Liver (tissue), 9 donors: ENCODE measurements around the gene UNC13D. TPM values are rescaled to one million over a fixed set of nuclear protein-coding genes. Genes with fewer than 3 reads are reported as not detected.

ENCODE experiments used
- DNase-seq: peaks from one replicate; pipeline ENCODE4 v3.0.0-alpha.2; 2017; ENCODE audit warnings: low spot score
- H3K27ac ChIP-seq, 2 donors: one replicate each; pipeline ENCODE4 v1.7.0; 2013; ENCODE audit warnings: inconsistent platforms in 2 of 2, low read length in 2 of 2, control low read depth in 1 of 2, low read depth in 1 of 2, mild to moderate bottlenecking in 1 of 2
- H3K27me3 ChIP-seq, 4 donors: one replicate each; pipeline versions ENCODE4 v1.6.1 to v1.7.0; 2013; ENCODE audit warnings: low read length in 3 of 4, inconsistent platforms in 1 of 4, mild to moderate bottlenecking in 1 of 4, moderate library complexity in 1 of 4; ENCODE audit not compliant: control insufficient read depth in 4 of 4, insufficient read depth in 4 of 4
- H3K36me3 ChIP-seq, 4 donors: one replicate each; pipeline versions ENCODE4 v1.6.1 to v1.7.0; 2013; ENCODE audit warnings: low read length in 3 of 4, mild to moderate bottlenecking in 3 of 4, low read depth in 1 of 4, moderate library complexity in 1 of 4; ENCODE audit not compliant: control insufficient read depth in 4 of 4, insufficient read depth in 3 of 4
- H3K4me1 ChIP-seq, 4 donors: one replicate each; pipeline versions ENCODE4 v1.6.1 to v1.7.0; 2013; ENCODE audit warnings: low read length in 3 of 4, mild to moderate bottlenecking in 3 of 4, moderate library complexity in 1 of 4; ENCODE audit not compliant: control insufficient read depth in 4 of 4, insufficient read depth in 4 of 4
- H3K4me3 ChIP-seq, 3 donors: one replicate each; pipeline versions ENCODE4 v1.6.1 to v1.7.0; 2013; ENCODE audit warnings: low read length in 3 of 3, control low read depth in 1 of 3, low read depth in 1 of 3, mild to moderate bottlenecking in 1 of 3
- H3K9ac ChIP-seq, 2 donors: one replicate each; pipeline ENCODE4 v1.7.0; 2013; ENCODE audit warnings: low read length in 2 of 2, mild to moderate bottlenecking in 2 of 2, moderate library complexity in 2 of 2, control low read depth in 1 of 2, low read depth in 1 of 2
- H3K9me3 ChIP-seq, 4 donors: one replicate each; pipeline versions ENCODE4 v1.6.1 to v1.7.0; 2013; ENCODE audit warnings: low read length in 3 of 4; ENCODE audit not compliant: control insufficient read depth in 4 of 4
- EGR1 ChIP-seq, 2 donors: IDR thresholded peaks; 2 replicates each; pipeline ENCODE4 v1.6.1; 2016 to 2018; ENCODE audit warnings: antibody characterized with exemption in 2 of 2, low read depth in 2 of 2
- FOXA1 ChIP-seq: IDR thresholded peaks from 2 replicates; pipeline ENCODE4 v1.6.1; 2016; ENCODE audit warnings: antibody characterized with exemption
- FOXA2 ChIP-seq: IDR thresholded peaks from 2 replicates; pipeline ENCODE4 v1.6.1; 2016; ENCODE audit warnings: antibody characterized with exemption
- GABPA ChIP-seq, 2 donors: IDR thresholded peaks in 1 of 2; conservative IDR thresholded peaks in 1 of 2; 2 replicates each; pipeline ENCODE4 v1.6.1; 2016; ENCODE audit warnings: antibody characterized with exemption in 2 of 2, mild to moderate bottlenecking in 1 of 2, moderate library complexity in 1 of 2
- HNF4A ChIP-seq, 2 donors: conservative IDR thresholded peaks; 2 replicates each; pipeline ENCODE4 v1.6.1; 2016; ENCODE audit warnings: antibody characterized with exemption in 2 of 2, mild to moderate bottlenecking in 2 of 2
- HNF4G ChIP-seq: IDR thresholded peaks from 2 replicates; pipeline ENCODE4 v1.6.1; 2016; ENCODE audit warnings: antibody characterized with exemption
- JUND ChIP-seq, 2 donors: IDR thresholded peaks; 2 replicates each; pipeline ENCODE4 v1.6.1; 2016; ENCODE audit warnings: antibody characterized with exemption in 2 of 2
- NR2F2 ChIP-seq: IDR thresholded peaks from 2 replicates; pipeline ENCODE4 v1.6.1; 2016; ENCODE audit warnings: antibody characterized with exemption
- RAD21 ChIP-seq, 2 donors: IDR thresholded peaks; 2 replicates each; pipeline ENCODE4 v1.6.1; 2016; ENCODE audit warnings: antibody characterized with exemption in 2 of 2, mild to moderate bottlenecking in 2 of 2
- RXRA ChIP-seq, 2 donors: IDR thresholded peaks; 2 replicates each; pipeline ENCODE4 v1.6.1; 2017 to 2018; ENCODE audit warnings: antibody characterized with exemption in 2 of 2, mild to moderate bottlenecking in 1 of 2
- SP1 ChIP-seq: IDR thresholded peaks from 2 replicates; pipeline ENCODE4 v1.6.1; 2018; ENCODE audit warnings: antibody characterized with exemption, mild to moderate bottlenecking
- TAF1 ChIP-seq: conservative IDR thresholded peaks from 2 replicates; pipeline ENCODE4 v1.6.1; 2016; ENCODE audit warnings: antibody characterized with exemption, mild to moderate bottlenecking
- YY1 ChIP-seq: IDR thresholded peaks from 2 replicates; pipeline ENCODE4 v1.6.1; 2016; ENCODE audit warnings: antibody characterized with exemption, mild to moderate bottlenecking
- WGBS: extraction: QIAGEN DNeasy Blood & Tissue Kit; methylation state at CpG from one replicate; pipeline ENCODE4 v1.1.7; 2013; 5-methylcytosine and 5-hydroxymethylcytosine counted together
- polyA plus RNA-seq, 2 donors: library from polyadenylated mRNA; stranded (reverse) in 1 of 2; unstranded in 1 of 2; fragments of 200-250 nt in 1 of 2; fragments of >200 nt in 1 of 2; fragmentation: Nextera tagmentation in 1 of 2; extraction: Ambion mirVana in 1 of 2; gene quantifications; one replicate each; pipeline versions ENCODE4 v1.2.1 to v1.2.3, GENCODE V29; 2013 to 2015
- total RNA-seq, 2 donors: library from RNA; depleted of rRNA; stranded (reverse); fragments of >200 nt; gene quantifications; one replicate each; pipeline ENCODE4 v1.2.3, GENCODE V29; 2014
- TF ChIP-seq, protein P1 (sequence below): IDR thresholded peaks from 2 replicates; pipeline ENCODE4 v1.6.1; 2016; ENCODE audit warnings: antibody characterized with exemption
- TF ChIP-seq, protein P2 (sequence below): IDR thresholded peaks from 2 replicates; pipeline ENCODE4 v1.6.1; 2016; ENCODE audit warnings: antibody characterized with exemption, mild to moderate bottlenecking
- TF ChIP-seq, protein P3 (sequence below): fragments of 150-350 bp; IDR thresholded peaks from 2 replicates; pipeline ENCODE4 v1.5.1; 2017; ENCODE audit warnings: improper control_type of control experiment, low read depth, low read length; ENCODE audit not compliant: missing input control
- TF ChIP-seq, protein P4 (sequence below): IDR thresholded peaks from 2 replicates; pipeline ENCODE4 v1.6.1; 2016; ENCODE audit warnings: antibody characterized with exemption
- TF ChIP-seq, protein P5 (sequence below): IDR thresholded peaks from 2 replicates; pipeline ENCODE4 v1.6.1; 2016; ENCODE audit warnings: antibody characterized with exemption
- donor health status: healthy.
- donor health status: healthy.
- donor health status: healthy.
- donor health status: healthy.
- donor health status: healthy.

UNC13D gene
- total and polyA plus RNA-seq, 4 donors: 2.1 to 22.9 (median 7.6) TPM

DNA sequence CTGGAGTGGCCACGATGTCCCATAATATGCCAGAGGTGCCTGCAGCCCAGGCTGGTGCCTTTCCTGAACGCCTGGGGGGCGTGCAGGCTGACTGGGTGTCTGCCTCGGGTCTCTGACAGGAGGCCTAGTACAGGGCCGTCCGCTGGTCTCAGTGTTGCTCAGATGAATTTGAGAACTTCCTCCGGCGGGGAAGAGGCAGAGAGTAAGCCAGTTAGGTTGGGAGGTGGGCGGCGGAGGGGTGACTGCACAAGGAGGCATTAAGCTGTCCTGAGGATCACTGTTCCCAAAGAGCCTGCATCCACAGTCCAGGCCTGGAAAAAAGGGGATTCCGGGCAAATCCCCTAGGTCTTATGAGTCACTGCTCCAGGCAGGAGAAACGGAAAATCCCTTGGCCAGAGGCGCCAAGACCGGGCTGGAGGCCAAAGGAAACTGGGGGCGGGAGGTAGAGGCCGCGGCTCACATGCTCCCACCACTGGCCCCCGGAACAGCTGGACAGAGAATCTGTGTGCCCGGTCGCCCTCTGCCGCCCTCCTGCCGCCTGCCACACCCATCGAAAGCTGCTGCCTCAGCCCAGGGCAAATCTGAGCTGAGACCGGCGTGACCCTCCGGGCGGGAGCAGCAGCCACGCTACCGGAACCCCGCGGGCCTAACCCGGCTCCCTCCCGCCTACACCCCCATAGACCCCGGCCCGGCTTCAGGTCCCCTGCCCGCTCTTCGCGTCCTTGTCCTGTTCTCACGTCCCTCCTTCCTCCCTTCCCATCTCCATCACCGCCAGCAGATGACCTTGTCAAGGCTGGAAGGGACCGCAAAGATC is 32.9 kb upstream of the UNC13D start (continued):
- TF ChIP-seq JUND (IDR thresholded peaks at IDR 0.05): peak; percentile 86 to 90
- no peak for TF ChIP-seq HNF4A (conservative IDR thresholded peaks at IDR 0.05)
- TF ChIP-seq FOXA1: no peak
- TF ChIP-seq, protein P1, sequence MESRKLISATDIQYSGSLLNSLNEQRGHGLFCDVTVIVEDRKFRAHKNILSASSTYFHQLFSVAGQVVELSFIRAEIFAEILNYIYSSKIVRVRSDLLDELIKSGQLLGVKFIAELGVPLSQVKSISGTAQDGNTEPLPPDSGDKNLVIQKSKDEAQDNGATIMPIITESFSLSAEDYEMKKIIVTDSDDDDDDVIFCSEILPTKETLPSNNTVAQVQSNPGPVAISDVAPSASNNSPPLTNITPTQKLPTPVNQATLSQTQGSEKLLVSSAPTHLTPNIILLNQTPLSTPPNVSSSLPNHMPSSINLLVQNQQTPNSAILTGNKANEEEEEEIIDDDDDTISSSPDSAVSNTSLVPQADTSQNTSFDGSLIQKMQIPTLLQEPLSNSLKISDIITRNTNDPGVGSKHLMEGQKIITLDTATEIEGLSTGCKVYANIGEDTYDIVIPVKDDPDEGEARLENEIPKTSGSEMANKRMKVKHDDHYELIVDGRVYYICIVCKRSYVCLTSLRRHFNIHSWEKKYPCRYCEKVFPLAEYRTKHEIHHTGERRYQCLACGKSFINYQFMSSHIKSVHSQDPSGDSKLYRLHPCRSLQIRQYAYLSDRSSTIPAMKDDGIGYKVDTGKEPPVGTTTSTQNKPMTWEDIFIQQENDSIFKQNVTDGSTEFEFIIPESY: no peak
- TF ChIP-seq, protein P2, sequence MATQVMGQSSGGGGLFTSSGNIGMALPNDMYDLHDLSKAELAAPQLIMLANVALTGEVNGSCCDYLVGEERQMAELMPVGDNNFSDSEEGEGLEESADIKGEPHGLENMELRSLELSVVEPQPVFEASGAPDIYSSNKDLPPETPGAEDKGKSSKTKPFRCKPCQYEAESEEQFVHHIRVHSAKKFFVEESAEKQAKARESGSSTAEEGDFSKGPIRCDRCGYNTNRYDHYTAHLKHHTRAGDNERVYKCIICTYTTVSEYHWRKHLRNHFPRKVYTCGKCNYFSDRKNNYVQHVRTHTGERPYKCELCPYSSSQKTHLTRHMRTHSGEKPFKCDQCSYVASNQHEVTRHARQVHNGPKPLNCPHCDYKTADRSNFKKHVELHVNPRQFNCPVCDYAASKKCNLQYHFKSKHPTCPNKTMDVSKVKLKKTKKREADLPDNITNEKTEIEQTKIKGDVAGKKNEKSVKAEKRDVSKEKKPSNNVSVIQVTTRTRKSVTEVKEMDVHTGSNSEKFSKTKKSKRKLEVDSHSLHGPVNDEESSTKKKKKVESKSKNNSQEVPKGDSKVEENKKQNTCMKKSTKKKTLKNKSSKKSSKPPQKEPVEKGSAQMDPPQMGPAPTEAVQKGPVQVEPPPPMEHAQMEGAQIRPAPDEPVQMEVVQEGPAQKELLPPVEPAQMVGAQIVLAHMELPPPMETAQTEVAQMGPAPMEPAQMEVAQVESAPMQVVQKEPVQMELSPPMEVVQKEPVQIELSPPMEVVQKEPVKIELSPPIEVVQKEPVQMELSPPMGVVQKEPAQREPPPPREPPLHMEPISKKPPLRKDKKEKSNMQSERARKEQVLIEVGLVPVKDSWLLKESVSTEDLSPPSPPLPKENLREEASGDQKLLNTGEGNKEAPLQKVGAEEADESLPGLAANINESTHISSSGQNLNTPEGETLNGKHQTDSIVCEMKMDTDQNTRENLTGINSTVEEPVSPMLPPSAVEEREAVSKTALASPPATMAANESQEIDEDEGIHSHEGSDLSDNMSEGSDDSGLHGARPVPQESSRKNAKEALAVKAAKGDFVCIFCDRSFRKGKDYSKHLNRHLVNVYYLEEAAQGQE: peak; percentile 24

DNA sequence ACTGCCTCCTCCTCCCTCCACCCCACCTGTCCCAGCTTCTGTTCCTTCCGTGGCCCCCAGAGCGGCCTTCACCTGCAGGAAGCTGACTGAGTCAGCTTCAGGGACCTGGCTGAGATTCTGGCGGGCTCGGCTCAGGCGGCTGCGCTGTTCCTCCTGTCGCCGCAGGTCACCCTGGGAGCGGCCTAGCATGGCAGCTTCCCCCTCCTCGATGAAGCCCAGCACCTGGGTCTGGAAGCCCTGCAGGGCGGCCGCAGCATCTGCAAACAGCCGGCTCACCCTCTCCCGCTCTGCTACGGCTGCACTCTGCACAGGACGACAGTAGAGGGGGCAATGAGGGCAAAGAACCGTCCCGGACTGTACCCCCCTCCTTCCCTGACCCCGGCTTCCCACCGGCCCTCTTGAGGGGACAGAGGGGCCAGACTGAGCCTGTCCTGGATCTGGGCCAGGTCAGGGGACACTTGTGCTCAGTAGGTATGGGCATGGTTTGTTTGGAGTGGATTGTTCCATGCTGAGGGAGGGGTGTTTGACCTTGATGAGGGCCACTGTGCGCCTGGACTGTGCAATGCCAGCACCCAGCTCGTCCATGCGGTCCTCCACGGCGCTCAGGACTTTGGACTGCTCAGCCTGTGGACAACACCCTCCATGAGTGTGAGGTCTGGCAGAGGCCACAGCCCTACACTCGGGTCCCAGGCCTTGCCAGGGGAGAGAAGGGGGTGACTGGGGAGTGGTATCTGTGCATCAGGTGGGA is 32.2 kb upstream of the UNC13D start:
- peaks cover 12 to 39% (median 23%) of the 10 kb centered on the region in 4 donors for H3K4me1 ChIP-seq
- H3K9ac ChIP-seq: peak overlapping the region; percentile 9 to 52
- peak overlapping the region; percentile 2 to 69 (median 29) for H3K4me3 ChIP-seq
- TF ChIP-seq NR2F2: no peak
- TF ChIP-seq, protein P3, sequence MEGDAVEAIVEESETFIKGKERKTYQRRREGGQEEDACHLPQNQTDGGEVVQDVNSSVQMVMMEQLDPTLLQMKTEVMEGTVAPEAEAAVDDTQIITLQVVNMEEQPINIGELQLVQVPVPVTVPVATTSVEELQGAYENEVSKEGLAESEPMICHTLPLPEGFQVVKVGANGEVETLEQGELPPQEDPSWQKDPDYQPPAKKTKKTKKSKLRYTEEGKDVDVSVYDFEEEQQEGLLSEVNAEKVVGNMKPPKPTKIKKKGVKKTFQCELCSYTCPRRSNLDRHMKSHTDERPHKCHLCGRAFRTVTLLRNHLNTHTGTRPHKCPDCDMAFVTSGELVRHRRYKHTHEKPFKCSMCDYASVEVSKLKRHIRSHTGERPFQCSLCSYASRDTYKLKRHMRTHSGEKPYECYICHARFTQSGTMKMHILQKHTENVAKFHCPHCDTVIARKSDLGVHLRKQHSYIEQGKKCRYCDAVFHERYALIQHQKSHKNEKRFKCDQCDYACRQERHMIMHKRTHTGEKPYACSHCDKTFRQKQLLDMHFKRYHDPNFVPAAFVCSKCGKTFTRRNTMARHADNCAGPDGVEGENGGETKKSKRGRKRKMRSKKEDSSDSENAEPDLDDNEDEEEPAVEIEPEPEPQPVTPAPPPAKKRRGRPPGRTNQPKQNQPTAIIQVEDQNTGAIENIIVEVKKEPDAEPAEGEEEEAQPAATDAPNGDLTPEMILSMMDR: no peak
- TF ChIP-seq EGR1 (IDR thresholded peaks at IDR 0.05; ENCODE audit: low read depth in 2 of 2): no peak
- no peak for TF ChIP-seq JUND (IDR thresholded peaks at IDR 0.05)
- no peak for TF ChIP-seq FOXA1
- TF ChIP-seq, protein P4, sequence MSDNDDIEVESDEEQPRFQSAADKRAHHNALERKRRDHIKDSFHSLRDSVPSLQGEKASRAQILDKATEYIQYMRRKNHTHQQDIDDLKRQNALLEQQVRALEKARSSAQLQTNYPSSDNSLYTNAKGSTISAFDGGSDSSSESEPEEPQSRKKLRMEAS: peak; percentile 87
- TF ChIP-seq, protein P5, sequence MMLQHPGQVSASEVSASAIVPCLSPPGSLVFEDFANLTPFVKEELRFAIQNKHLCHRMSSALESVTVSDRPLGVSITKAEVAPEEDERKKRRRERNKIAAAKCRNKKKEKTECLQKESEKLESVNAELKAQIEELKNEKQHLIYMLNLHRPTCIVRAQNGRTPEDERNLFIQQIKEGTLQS: no peak
- TF ChIP-seq SP1: peak; percentile 79
- TF ChIP-seq RXRA (IDR thresholded peaks at IDR 0.05): peak; percentile 78 to 79
- TF ChIP-seq FOXA2: no peak
- peak; percentile 22 for TF ChIP-seq YY1
- TF ChIP-seq, protein P2: no peak
- TF ChIP-seq RAD21 (IDR thresholded peaks at IDR 0.05): no peak
- TF ChIP-seq HNF4G: peak; percentile 78
- TF ChIP-seq TAF1: no peak
- no peak for TF ChIP-seq GABPA (IDR thresholded peaks at IDR 0.05 in 1 of 2, conservative IDR thresholded peaks at IDR 0.05 in 1 of 2)
- TF ChIP-seq HNF4A (conservative IDR thresholded peaks at IDR 0.05): peak; percentile 92
- TF ChIP-seq, protein P1: no peak
- WGBS: 23% methylated on average over 26 of the region's 26 CpGs
- peak; percentile 51 for DNase-seq
- no peaks in the 10 kb centered on the region for H3K27me3 ChIP-seq
- no peaks in the 10 kb centered on the region for H3K9me3 ChIP-seq
- H3K36me3 ChIP-seq: peaks cover 0 to 7% (median 3%) of the 10 kb centered on the region in 4 donors
- peak overlapping the region; percentile 80 to 95 for H3K27ac ChIP-seq
